CD4-positive, alpha-beta T cell treated with Interleukin-6 for 4 hours (primary cell): ENCODE measurements around the gene GPAT3.
"Not testable (repeated sequence)": the region's sequence is repeated elsewhere in the genome, so short reads cannot be mapped to it uniquely, and the experiment has no call there.

Experiments
- DNase-seq: peaks from one replicate; pipeline ENCODE4 v3.0.0-alpha.2; 2020; ENCODE audit warnings: mixed read lengths

GPAT3 gene

GRCh38 chr4:83605744-83606172 lies 69.8 kb downstream of the GPAT3 start:
- no peak for DNase-seq

GRCh38 chr4:83606460-83606859 lies 70.6 kb downstream of the GPAT3 start:
- DNase-seq = no peak

GRCh38 chr4:83606898-83607297 lies 71.0 kb downstream of the GPAT3 start:
- no peak for DNase-seq

GRCh38 chr4:83609365-83609764 lies 73.5 kb downstream of the GPAT3 start:
- no peak for DNase-seq

GRCh38 chr4:83610729-83611128 lies 74.8 kb downstream of the GPAT3 start:
- no peak for DNase-seq

GRCh38 chr4:83613023-83613422 lies 77.1 kb downstream of the GPAT3 start:
- no peak for DNase-seq

GRCh38 chr4:83613994-83614393 lies 78.1 kb downstream of the GPAT3 start:
- DNase-seq = no peak

- DNase-seq = no peak
Observed at GRCh38 chr4:83616252-83616651, 80.3 kb downstream of the GPAT3 start.

GRCh38 chr4:83617371-83618035 lies 81.6 kb downstream of the GPAT3 start:
- DNase-seq = no peak

- no peak for DNase-seq
Observed at GRCh38 chr4:83618431-83618830, 82.5 kb downstream of the GPAT3 start.

GRCh38 chr4:83618991-83619645 lies 83.2 kb downstream of the GPAT3 start:
- no peak for DNase-seq

- not testable (repeated sequence) for DNase-seq
Observed at GRCh38 chr4:83622127-83622526, 86.2 kb downstream of the GPAT3 start.

- DNase-seq = no peak
Observed at GRCh38 chr4:83625821-83626220, 89.9 kb downstream of the GPAT3 start.

- DNase-seq = no peak
Observed at GRCh38 chr4:83626245-83626836, 90.4 kb downstream of the GPAT3 start.

- no peak for DNase-seq
Observed at GRCh38 chr4:83629945-83630721, 94.2 kb downstream of the GPAT3 start.

- no peak for DNase-seq
Observed at GRCh38 chr4:83631066-83631465, 95.2 kb downstream of the GPAT3 start.

GRCh38 chr4:83636930-83637329 lies 101.0 kb downstream of the GPAT3 start:
- DNase-seq = no peak

GRCh38 chr4:83639849-83640493 lies 104.1 kb downstream of the GPAT3 start:
- DNase-seq = peak; percentile 66

GRCh38 chr4:83643036-83643435 lies 107.1 kb downstream of the GPAT3 start:
- no peak for DNase-seq

- DNase-seq = peak; percentile 48
Observed at GRCh38 chr4:83644677-83645659, 109.1 kb downstream of the GPAT3 start.

- no peak for DNase-seq
Observed at GRCh38 chr4:83646538-83647239, 110.8 kb downstream of the GPAT3 start.
